Measurements from ENCODE around the gene MCF2L2.
A peak's percentile ranks its signal among the peaks of the same experiment; 100 is the strongest.
"Not testable (repeated sequence)": the region's sequence is repeated elsewhere in the genome, so short reads cannot be mapped to it uniquely, and the experiment has no call there.

MCF2L2 gene

GRCh38 chr3:183261151-183261724 lies 167.2 kb downstream of the MCF2L2 start:
- no peak for DNase-seq

GRCh38 chr3:183260167-183260904 lies 168.1 kb downstream of the MCF2L2 start:
- DNase-seq, result no peak

GRCh38 chr3:183259621-183260020 lies 168.8 kb downstream of the MCF2L2 start:
- DNase-seq, result no peak

GRCh38 chr3:183259087-183259486 lies 169.3 kb downstream of the MCF2L2 start:
- no peak for DNase-seq

GRCh38 chr3:183255348-183255730 lies 173.1 kb downstream of the MCF2L2 start:
- DNase-seq, result no peak

- DNase-seq, result no peak
Measured at GRCh38 chr3:183254487-183255347, 173.7 kb downstream of the MCF2L2 start.

- no peak for DNase-seq
Measured at GRCh38 chr3:183253528-183254486, 174.6 kb downstream of the MCF2L2 start.

GRCh38 chr3:183252973-183253527 lies 175.4 kb downstream of the MCF2L2 start, which contains the start of gene B3GNT5:
Gene B3GNT5 (plus strand): TSS chr3:183253253. CDS start chr3:183269799, 16,546 bp downstream.
- DNase-seq, result peak; percentile 69

- no peak for DNase-seq
Measured at GRCh38 chr3:183252118-183252782, 176.2 kb downstream of the MCF2L2 start.

- no peak for DNase-seq
Measured at GRCh38 chr3:183249006-183249718, 179.3 kb downstream of the MCF2L2 start.

GRCh38 chr3:183247011-183247589 lies 181.3 kb downstream of the MCF2L2 start:
- DNase-seq, result no peak

- DNase-seq, result no peak
Measured at GRCh38 chr3:183244981-183245476, 183.4 kb downstream of the MCF2L2 start.

GRCh38 chr3:183244219-183244618 lies 184.2 kb downstream of the MCF2L2 start:
- DNase-seq, result no peak

- no peak for DNase-seq
Measured at GRCh38 chr3:183242431-183242830, 186.0 kb downstream of the MCF2L2 start.

- DNase-seq, result no peak
Measured at GRCh38 chr3:183239046-183239445, 189.4 kb downstream of the MCF2L2 start.

GRCh38 chr3:183233966-183234365 lies 194.5 kb downstream of the MCF2L2 start:
- DNase-seq, result peak; percentile 17

- DNase-seq, result no peak
Measured at GRCh38 chr3:183230826-183231225, 197.6 kb downstream of the MCF2L2 start.

- not testable (repeated sequence) for DNase-seq
Measured at GRCh38 chr3:183230251-183230650, 198.2 kb downstream of the MCF2L2 start.

- no peak for DNase-seq
Measured at GRCh38 chr3:183229178-183229577, 199.2 kb downstream of the MCF2L2 start.

GRCh38 chr3:183227586-183227985 lies 200.8 kb downstream of the MCF2L2 start:
- no peak for DNase-seq

All from NCI-H2029 treated with DMSO at 0.1 percent for 48 hours (cell line).